HEK293 (cell line): ENCODE measurements around the gene PAPSS2.
A peak's percentile ranks its signal among the peaks of the same experiment; 100 is the strongest.

Source experiments
- CTCF ChIA-PET: fragments of 350-600 bp; formaldehyde crosslinking; extraction: SDS; loops from one replicate; lab custom pipeline; 2021; ENCODE audit warnings: antibody characterized with exemption; lab: Yijun Ruan, JAX
- POLR2A ChIA-PET: fragments of 300-600 bp; formaldehyde crosslinking; extraction: SDS; loops from one replicate; lab custom pipeline; 2020; ENCODE audit warnings: antibody characterized with exemption, inconsistent platforms; lab: Yijun Ruan, JAX
- H3K27ac ChIP-seq: fragments of 200-500 bp; sonication (Bioruptor generic); 2 replicates; pipeline ENCODE4 v1.5.1; 2014; ENCODE audit warnings: low read depth, low read length, control low read depth, inconsistent platforms; ENCODE audit errors: extremely low read depth
- H3K36me3 ChIP-seq, 2 experiments: fragments of 200-500 bp in 1 of 2; sonication (Bioruptor generic) in 1 of 2; 1 replicate in 1 of 2; 2 replicates in 1 of 2; pipeline ENCODE4 v1.5.1; 2014 to 2017; ENCODE audit warnings: inconsistent platforms in 2 of 2, low read length in 2 of 2; ENCODE audit not compliant: control insufficient read depth in 2 of 2, insufficient read depth in 1 of 2
- H3K4me1 ChIP-seq: fragments of 200-500 bp; sonication (Bioruptor generic); 2 replicates; pipeline ENCODE4 v1.5.1; 2014; ENCODE audit warnings: mild to moderate bottlenecking, low read length, inconsistent platforms; ENCODE audit not compliant: control insufficient read depth, insufficient read depth
- H3K4me3 ChIP-seq: 2 replicates; pipeline ENCODE4 v1.5.1; 2011; ENCODE audit warnings: low read depth, mild to moderate bottlenecking, control low read depth, low read length, moderate library complexity
- H3K9me3 ChIP-seq: fragments of 200-500 bp; sonication (Bioruptor generic); 2 replicates; pipeline ENCODE4 v1.5.1; 2014; ENCODE audit warnings: low read depth, low read length, inconsistent platforms; ENCODE audit not compliant: control insufficient read depth, insufficient read depth
- BCL11A ChIP-seq: fragments of 450-650 bp; formaldehyde crosslinking; IDR thresholded peaks from 2 replicates; pipeline ENCODE4 v1.5.1; 2016; ENCODE audit warnings: low read depth, missing biosample characterization, missing genetic modification characterization
- GFI1B ChIP-seq: fragments of 450-650 bp; formaldehyde crosslinking; IDR thresholded peaks from 2 replicates; pipeline ENCODE4 v1.5.1; 2016; ENCODE audit warnings: missing biosample characterization, missing genetic modification characterization
- GLI2 ChIP-seq: fragments of 450-650 bp; formaldehyde crosslinking; IDR thresholded peaks from 2 replicates; pipeline ENCODE4; 2017; ENCODE audit warnings: missing biosample characterization, missing genetic modification characterization, low read depth, borderline replicate concordance
- HOXA7 ChIP-seq: sonication (generic); formaldehyde crosslinking; IDR thresholded peaks from 2 replicates; pipeline ENCODE4 v1.8.1; 2022; ENCODE audit warnings: missing genetic modification reagents, borderline replicate concordance
- OSR2 ChIP-seq: fragments of 450-650 bp; formaldehyde crosslinking; IDR thresholded peaks from 2 replicates; pipeline ENCODE4 v1.5.1; 2016; ENCODE audit warnings: missing biosample characterization, missing genetic modification characterization
- TCF7L2 ChIP-seq: IDR thresholded peaks from 2 replicates; pipeline ENCODE4 v1.6.1; 2011; ENCODE audit warnings: low read depth, mild to moderate bottlenecking, inconsistent platforms, low read length, moderate library complexity, borderline replicate concordance
- YY2 ChIP-seq: fragments of 450-650 bp; formaldehyde crosslinking; IDR thresholded peaks from 2 replicates; pipeline ENCODE4 v1.5.1; 2016; ENCODE audit warnings: missing biosample characterization, missing genetic modification characterization
- ZBTB17 ChIP-seq: fragments of 450-650 bp; formaldehyde crosslinking; IDR thresholded peaks from 2 replicates; pipeline ENCODE4 v1.5.1; 2016; ENCODE audit warnings: missing biosample characterization, missing genetic modification characterization
- ZBTB20 ChIP-seq: fragments of 450-650 bp; formaldehyde crosslinking; IDR thresholded peaks from 2 replicates; pipeline ENCODE4 v1.5.1; 2016; ENCODE audit warnings: missing biosample characterization, missing genetic modification characterization
- ZFP3 ChIP-seq: fragments of 450-650 bp; formaldehyde crosslinking; IDR thresholded peaks from 2 replicates; pipeline ENCODE4 v1.5.1; 2016; ENCODE audit warnings: low read depth, missing biosample characterization, missing genetic modification characterization
- ZFP41 ChIP-seq: fragments of 450-650 bp; formaldehyde crosslinking; IDR thresholded peaks from 2 replicates; pipeline ENCODE4 v1.5.1; 2016; ENCODE audit warnings: missing biosample characterization, missing genetic modification characterization, borderline replicate concordance
- ZNF175 ChIP-seq: fragments of 450-650 bp; formaldehyde crosslinking; IDR thresholded peaks from 2 replicates; pipeline ENCODE4 v1.5.1; 2016; ENCODE audit warnings: missing biosample characterization, missing genetic modification characterization
- ZNF324 ChIP-seq: fragments of 450-650 bp; formaldehyde crosslinking; IDR thresholded peaks from 2 replicates; pipeline ENCODE4 v1.5.1; 2016; ENCODE audit warnings: missing biosample characterization, missing genetic modification characterization
- ZNF335 ChIP-seq: fragments of 450-650 bp; formaldehyde crosslinking; conservative IDR thresholded peaks from 2 replicates; pipeline ENCODE4 v1.5.1; 2016; ENCODE audit warnings: missing biosample characterization, missing genetic modification characterization
- ZNF354C ChIP-seq: fragments of 450-650 bp; formaldehyde crosslinking; IDR thresholded peaks from 2 replicates; pipeline ENCODE4 v1.5.1; 2016; ENCODE audit warnings: missing biosample characterization, missing genetic modification characterization, low read depth, borderline replicate concordance
- ZNF366 ChIP-seq: fragments of 450-650 bp; formaldehyde crosslinking; conservative IDR thresholded peaks from 2 replicates; pipeline ENCODE4 v1.5.1; 2016; ENCODE audit warnings: missing biosample characterization, missing genetic modification characterization
- ZNF501 ChIP-seq: fragments of 450-650 bp; formaldehyde crosslinking; IDR thresholded peaks from 2 replicates; pipeline ENCODE4 v1.5.1; 2016; ENCODE audit warnings: missing biosample characterization, missing genetic modification characterization
- ZNF585B ChIP-seq: fragments of 450-650 bp; formaldehyde crosslinking; IDR thresholded peaks from 2 replicates; pipeline ENCODE4 v1.5.1; 2016; ENCODE audit warnings: missing biosample characterization, missing genetic modification characterization
- ZNF600 ChIP-seq: fragments of 450-650 bp; formaldehyde crosslinking; IDR thresholded peaks from 2 replicates; pipeline ENCODE4 v1.5.1; 2016; ENCODE audit warnings: missing biosample characterization, missing genetic modification characterization
- ZNF701 ChIP-seq: fragments of 450-650 bp; formaldehyde crosslinking; IDR thresholded peaks from 2 replicates; pipeline ENCODE4 v1.5.1; 2016; ENCODE audit warnings: missing biosample characterization, missing genetic modification characterization
- ZNF76 ChIP-seq: fragments of 450-650 bp; formaldehyde crosslinking; IDR thresholded peaks from 2 replicates; pipeline ENCODE4; 2016; ENCODE audit warnings: low read depth, missing biosample characterization, missing genetic modification characterization, borderline replicate concordance
- ZNF768 ChIP-seq: fragments of 450-650 bp; formaldehyde crosslinking; IDR thresholded peaks from 2 replicates; pipeline ENCODE4 v1.5.1; 2018; ENCODE audit warnings: missing biosample characterization, mild to moderate bottlenecking, missing genetic modification characterization
- ZNF776 ChIP-seq: fragments of 450-650 bp; formaldehyde crosslinking; IDR thresholded peaks from 2 replicates; pipeline ENCODE4 v1.5.0; 2017; ENCODE audit warnings: missing biosample characterization, missing genetic modification characterization, borderline replicate concordance
- TF ChIP-seq, protein P1 (sequence below): fragments of 450-650 bp; IDR thresholded peaks from 2 replicates; pipeline ENCODE4 v1.5.1; 2018; ENCODE audit warnings: missing biosample characterization, missing genetic modification characterization
- TF ChIP-seq, protein P2 (sequence below): fragments of 450-650 bp; formaldehyde crosslinking; IDR thresholded peaks from 2 replicates; pipeline ENCODE4 v1.5.1; 2016; ENCODE audit warnings: missing biosample characterization, missing genetic modification characterization
- TF ChIP-seq, protein P3 (sequence below): fragments of 450-650 bp; IDR thresholded peaks from 2 replicates; pipeline ENCODE4 v1.5.1; 2018; ENCODE audit warnings: missing biosample characterization, mild to moderate bottlenecking, missing genetic modification characterization
- TF ChIP-seq, protein P4 (sequence below): fragments of 450-650 bp; formaldehyde crosslinking; IDR thresholded peaks from 2 replicates; pipeline ENCODE4 v1.5.1; 2017; ENCODE audit warnings: missing biosample characterization, missing genetic modification characterization
- TF ChIP-seq, protein P5 (sequence below): fragments of 450-650 bp; formaldehyde crosslinking; IDR thresholded peaks from 2 replicates; pipeline ENCODE4 v1.5.1; 2016; ENCODE audit warnings: missing biosample characterization, missing genetic modification characterization

Gene PAPSS2

DNA sequence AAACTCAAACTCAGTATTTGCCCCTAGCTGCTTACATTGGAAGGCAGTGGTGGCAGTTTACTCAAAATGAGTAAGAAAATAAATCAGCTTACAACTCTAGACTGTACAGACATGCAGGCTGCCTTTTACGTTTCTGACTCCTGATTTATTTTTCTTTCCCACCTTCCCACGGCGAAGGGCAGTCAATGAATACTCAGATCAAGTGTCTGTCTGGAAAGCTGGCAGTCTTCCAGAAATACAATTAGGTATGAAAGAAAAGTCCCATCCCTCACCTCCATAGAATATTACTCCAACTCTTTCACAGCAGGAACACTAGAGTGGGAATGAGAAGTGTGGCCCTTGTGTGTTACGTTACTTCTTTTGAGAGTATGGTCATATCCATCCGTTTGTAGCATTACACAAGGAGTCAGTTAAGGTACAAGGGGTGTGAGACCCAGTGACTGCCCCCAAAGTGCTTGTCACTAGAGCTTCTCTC is 1.3 kb upstream of the PAPSS2 start (continued):
- TF ChIP-seq HOXA7: no peak
- TF ChIP-seq ZNF324 (tag by site-specific recombination): 0 out of 2 replicates have a peak, but pooled peaks have one; percentile 31
- TF ChIP-seq ZNF776 (tag by site-specific recombination): no peak
- TF ChIP-seq ZNF585B (tag by site-specific recombination): no peak
- no peak for TF ChIP-seq GLI2 (tag by site-specific recombination)
- no peak for TF ChIP-seq ZFP41 (tag by site-specific recombination)
- TF ChIP-seq TCF7L2: no peak
- peak; percentile 71 for TF ChIP-seq OSR2 (tag by site-specific recombination)
- TF ChIP-seq, protein P1, sequence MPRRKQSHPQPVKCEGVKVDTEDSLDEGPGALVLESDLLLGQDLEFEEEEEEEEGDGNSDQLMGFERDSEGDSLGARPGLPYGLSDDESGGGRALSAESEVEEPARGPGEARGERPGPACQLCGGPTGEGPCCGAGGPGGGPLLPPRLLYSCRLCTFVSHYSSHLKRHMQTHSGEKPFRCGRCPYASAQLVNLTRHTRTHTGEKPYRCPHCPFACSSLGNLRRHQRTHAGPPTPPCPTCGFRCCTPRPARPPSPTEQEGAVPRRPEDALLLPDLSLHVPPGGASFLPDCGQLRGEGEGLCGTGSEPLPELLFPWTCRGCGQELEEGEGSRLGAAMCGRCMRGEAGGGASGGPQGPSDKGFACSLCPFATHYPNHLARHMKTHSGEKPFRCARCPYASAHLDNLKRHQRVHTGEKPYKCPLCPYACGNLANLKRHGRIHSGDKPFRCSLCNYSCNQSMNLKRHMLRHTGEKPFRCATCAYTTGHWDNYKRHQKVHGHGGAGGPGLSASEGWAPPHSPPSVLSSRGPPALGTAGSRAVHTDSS (tag by site-specific recombination): no peak
- no peak for TF ChIP-seq ZFP3

DNA sequence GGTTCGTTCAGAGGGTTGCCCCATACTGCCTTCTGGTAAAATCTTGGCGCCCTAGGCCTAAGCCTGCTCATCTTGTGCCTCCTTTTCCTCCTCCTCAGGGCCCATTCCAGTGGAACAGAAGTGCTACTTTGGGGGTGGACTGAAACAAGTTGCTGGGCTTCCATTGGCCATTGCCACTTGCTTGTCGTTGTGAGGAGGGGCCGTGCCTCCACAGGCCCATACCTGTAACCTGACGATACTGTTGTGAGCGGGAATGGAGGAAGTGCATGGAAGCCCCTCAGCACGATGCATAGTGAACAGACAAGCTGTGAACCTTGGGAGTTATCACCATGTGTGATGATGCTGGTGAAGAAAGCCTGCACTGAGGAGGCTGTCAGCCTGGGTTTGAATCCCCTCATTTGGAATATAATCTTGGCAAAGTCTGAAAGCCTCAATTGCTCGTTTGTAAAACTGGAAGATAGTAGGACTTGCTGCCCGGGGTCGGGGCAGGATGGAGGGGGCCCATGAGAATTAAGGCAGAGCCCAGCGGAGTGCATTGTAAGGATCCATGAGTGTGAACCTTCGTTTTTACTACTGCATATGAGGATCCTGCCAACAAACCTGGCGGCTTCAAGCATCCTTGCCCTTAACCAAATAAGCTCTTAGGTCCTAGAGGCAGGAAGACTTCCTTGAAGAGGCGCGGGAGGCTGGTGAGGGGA is 671 bp upstream of the PAPSS2 start:
- H3K36me3 ChIP-seq: no peaks in the 10 kb centered on the region
- peak overlapping the region; percentile 74 for H3K27ac ChIP-seq
- peak overlapping the region; percentile 8 for H3K4me3 ChIP-seq
- CTCF ChIA-PET: interaction anchor here (0.5 to 2.5 kb wide), 5 partner anchors 74 to 196 kb away, joined by 3 to 12 read pairs (median 7); no protein-coding TSS in a partner anchor
- POLR2A ChIA-PET: interaction anchor here (1.1 to 1.2 kb wide), 2 partner anchors 42 to 204 kb away, joined by 3 read pairs; partner anchors contain the start of genes KLLN and PTEN
- no peaks in the 10 kb centered on the region for H3K9me3 ChIP-seq
- peaks cover 23% of the 10 kb centered on the region for H3K4me1 ChIP-seq
- TF ChIP-seq ZBTB20 (tag by site-specific recombination) (peak; percentile 81), ZNF768 (tag by site-specific recombination) (no peak), ZNF354C (tag by site-specific recombination) (no peak), ZNF600 (tag by site-specific recombination) (peak; percentile 73; the same call in 1 of the 2 replicates), ZNF335 (tag by site-specific recombination) (peak; percentile 56), ZBTB17 (tag by site-specific recombination) (peak; percentile 60), ZNF701 (tag by site-specific recombination) (no peak), ZNF366 (tag by site-specific recombination) (peak; percentile 47; the same call in 1 of the 2 replicates), GFI1B (no peak), ZNF585B (tag by site-specific recombination) (no peak), ZNF76 (tag by site-specific recombination) (peak; percentile 11; the same call in 1 of the 2 replicates), ZNF324 (tag by site-specific recombination) (0 out of 2 replicates have a peak, but pooled peaks have one; percentile 7), BCL11A (tag by site-specific recombination) (no peak), ZNF175 (tag by site-specific recombination) (no peak), ZNF501 (peak; percentile 59), YY2 (tag by site-specific recombination) (0 out of 2 replicates have a peak, but pooled peaks have one; percentile 30)
- TF ChIP-seq, protein P2, sequence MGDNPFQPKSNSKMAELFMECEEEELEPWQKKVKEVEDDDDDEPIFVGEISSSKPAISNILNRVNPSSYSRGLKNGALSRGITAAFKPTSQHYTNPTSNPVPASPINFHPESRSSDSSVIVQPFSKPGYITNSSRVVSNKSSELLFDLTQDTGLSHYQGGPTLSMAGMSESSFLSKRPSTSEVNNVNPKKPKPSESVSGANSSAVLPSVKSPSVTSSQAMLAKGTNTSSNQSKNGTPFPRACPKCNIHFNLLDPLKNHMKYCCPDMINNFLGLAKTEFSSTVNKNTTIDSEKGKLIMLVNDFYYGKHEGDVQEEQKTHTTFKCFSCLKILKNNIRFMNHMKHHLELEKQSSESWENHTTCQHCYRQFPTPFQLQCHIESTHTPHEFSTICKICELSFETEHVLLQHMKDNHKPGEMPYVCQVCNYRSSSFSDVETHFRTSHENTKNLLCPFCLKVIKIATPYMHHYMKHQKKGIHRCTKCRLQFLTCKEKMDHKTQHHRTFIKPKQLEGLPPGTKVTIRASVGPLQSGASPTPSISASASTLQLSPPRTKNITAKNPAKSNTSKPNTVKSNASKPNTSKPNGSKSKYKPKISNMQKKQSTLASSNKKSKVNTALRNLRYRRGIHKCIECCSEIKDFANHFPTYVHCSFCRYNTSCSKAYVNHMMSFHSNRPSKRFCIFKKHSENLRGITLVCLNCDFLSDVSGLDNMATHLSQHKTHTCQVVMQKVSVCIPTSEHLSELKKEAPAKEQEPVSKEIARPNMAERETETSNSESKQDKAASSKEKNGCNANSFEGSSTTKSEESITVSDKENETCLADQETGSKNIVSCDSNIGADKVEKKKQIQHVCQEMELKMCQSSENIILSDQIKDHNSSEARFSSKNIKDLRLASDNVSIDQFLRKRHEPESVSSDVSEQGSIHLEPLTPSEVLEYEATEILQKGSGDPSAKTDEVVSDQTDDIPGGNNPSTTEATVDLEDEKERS: no peak
- TF ChIP-seq, protein P3, sequence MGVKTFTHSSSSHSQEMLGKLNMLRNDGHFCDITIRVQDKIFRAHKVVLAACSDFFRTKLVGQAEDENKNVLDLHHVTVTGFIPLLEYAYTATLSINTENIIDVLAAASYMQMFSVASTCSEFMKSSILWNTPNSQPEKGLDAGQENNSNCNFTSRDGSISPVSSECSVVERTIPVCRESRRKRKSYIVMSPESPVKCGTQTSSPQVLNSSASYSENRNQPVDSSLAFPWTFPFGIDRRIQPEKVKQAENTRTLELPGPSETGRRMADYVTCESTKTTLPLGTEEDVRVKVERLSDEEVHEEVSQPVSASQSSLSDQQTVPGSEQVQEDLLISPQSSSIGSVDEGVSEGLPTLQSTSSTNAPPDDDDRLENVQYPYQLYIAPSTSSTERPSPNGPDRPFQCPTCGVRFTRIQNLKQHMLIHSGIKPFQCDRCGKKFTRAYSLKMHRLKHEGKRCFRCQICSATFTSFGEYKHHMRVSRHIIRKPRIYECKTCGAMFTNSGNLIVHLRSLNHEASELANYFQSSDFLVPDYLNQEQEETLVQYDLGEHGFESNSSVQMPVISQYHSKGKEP (tag by site-specific recombination): peak; percentile 80
- TF ChIP-seq, protein P4, sequence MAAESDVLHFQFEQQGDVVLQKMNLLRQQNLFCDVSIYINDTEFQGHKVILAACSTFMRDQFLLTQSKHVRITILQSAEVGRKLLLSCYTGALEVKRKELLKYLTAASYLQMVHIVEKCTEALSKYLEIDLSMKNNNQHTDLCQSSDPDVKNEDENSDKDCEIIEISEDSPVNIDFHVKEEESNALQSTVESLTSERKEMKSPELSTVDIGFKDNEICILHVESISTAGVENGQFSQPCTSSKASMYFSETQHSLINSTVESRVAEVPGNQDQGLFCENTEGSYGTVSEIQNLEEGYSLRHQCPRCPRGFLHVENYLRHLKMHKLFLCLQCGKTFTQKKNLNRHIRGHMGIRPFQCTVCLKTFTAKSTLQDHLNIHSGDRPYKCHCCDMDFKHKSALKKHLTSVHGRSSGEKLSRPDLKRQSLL (tag by site-specific recombination): no peak
- TF ChIP-seq, protein P5, sequence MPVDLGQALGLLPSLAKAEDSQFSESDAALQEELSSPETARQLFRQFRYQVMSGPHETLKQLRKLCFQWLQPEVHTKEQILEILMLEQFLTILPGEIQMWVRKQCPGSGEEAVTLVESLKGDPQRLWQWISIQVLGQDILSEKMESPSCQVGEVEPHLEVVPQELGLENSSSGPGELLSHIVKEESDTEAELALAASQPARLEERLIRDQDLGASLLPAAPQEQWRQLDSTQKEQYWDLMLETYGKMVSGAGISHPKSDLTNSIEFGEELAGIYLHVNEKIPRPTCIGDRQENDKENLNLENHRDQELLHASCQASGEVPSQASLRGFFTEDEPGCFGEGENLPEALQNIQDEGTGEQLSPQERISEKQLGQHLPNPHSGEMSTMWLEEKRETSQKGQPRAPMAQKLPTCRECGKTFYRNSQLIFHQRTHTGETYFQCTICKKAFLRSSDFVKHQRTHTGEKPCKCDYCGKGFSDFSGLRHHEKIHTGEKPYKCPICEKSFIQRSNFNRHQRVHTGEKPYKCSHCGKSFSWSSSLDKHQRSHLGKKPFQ (tag by site-specific recombination): peak; percentile 72
